Chondrocyte (in vitro differentiated cells): Measurements from ENCODE around the gene GPR132. TPM values are rescaled to one million over a fixed set of nuclear protein-coding genes. Genes with fewer than 3 reads are reported as not detected.

Experiments
- DNase-seq: peaks from one replicate; pipeline ENCODE4 v3.0.0; 2021; ENCODE audit warnings: mixed read lengths, low spot score
- H3K27ac Mint-ChIP-seq: one replicate; pipeline ENCODE4 v1.8.0; 2021; ENCODE audit warnings: mild to moderate bottlenecking, moderate library complexity, mixed read lengths; ENCODE audit not compliant: unreplicated experiment
- H3K27me3 Mint-ChIP-seq: 2 replicates; pipeline ENCODE4 v1.8.0; 2021; ENCODE audit warnings: low read depth, mixed read lengths
- H3K36me3 Mint-ChIP-seq: 2 replicates; pipeline ENCODE4 v1.8.0; 2021; ENCODE audit warnings: low read depth, mixed read lengths
- H3K4me1 Mint-ChIP-seq: 2 replicates; pipeline ENCODE4 v1.8.0; 2021; ENCODE audit warnings: low read depth, mild to moderate bottlenecking, mixed read lengths
- H3K4me3 Mint-ChIP-seq: one replicate; pipeline ENCODE4 v1.8.0; 2021; ENCODE audit warnings: mild to moderate bottlenecking, moderate library complexity, mixed read lengths; ENCODE audit not compliant: unreplicated experiment
- H3K9me3 Mint-ChIP-seq: 2 replicates; pipeline ENCODE4 v1.8.0; 2021; ENCODE audit warnings: low read depth, mixed read lengths
- CTCF ChIP-seq: fragments of 200-600 bp; sonication (generic); IDR thresholded peaks from 2 replicates; pipeline ENCODE4 v1.5.0; 2021; ENCODE audit warnings: antibody characterized with exemption, mild to moderate bottlenecking, moderate library complexity
- total RNA-seq: library from RNA; stranded (reverse); gene quantifications from 3 replicates; pipeline ENCODE4 v1.2.1, GENCODE V29; 2021

GPR132 gene
- total RNA-seq, 1 donor from 2014 or later, result 0.30 TPM

GRCh38 chr14:105022276-105022670 is 43.0 kb downstream of the GPR132 start:
- Mint-ChIP-seq H3K9me3 (no peaks in the 10 kb centered on the region), H3K4me1 (peaks cover 79% of the 10 kb centered on the region), H3K36me3 (no peaks in the 10 kb centered on the region), H3K27me3 (no peaks in the 10 kb centered on the region), H3K27ac (peak overlapping the region; percentile 98), H3K4me3 (peak overlapping the region; percentile 92)
- DNase-seq, result no peak
- TF ChIP-seq CTCF, result no peak

DNA sequence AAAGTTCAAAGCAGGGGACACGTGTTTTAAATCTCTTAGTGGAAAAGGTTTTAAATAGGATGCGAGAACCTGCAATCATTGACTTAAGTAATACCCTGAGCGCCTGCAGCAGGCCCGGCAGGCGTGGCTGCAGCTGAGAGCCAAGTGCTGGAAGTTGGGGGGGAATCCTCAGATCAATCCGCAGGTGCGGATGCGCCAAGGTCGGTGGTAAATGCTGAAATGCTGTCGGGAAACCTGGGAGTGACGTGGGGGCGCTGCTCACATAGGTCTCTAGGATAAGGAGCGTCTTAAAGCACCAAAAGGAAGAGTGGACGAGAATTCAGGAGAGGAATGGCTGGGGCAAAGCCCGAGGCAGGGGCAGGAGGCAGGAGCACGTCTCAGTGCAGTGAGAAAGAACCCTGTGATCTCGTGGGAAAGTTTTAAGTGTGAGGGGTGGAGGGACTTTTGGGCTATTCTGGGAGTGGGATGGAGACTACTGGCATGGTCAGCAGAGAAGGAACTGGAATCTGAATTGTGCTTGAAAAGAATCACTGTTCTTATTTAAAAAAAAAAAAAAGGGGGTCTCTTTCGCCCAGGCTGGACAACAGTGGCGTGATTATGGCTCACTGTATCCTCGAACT is 43.5 kb downstream of the GPR132 start:
- Mint-ChIP-seq H3K4me1 (peaks cover 80% of the 10 kb centered on the region), H3K36me3 (no peaks in the 10 kb centered on the region), H3K4me3 (peak overlapping the region; percentile 92), H3K27me3 (no peaks in the 10 kb centered on the region), H3K27ac (peak overlapping the region; percentile 95), H3K9me3 (no peaks in the 10 kb centered on the region)
- no peak for DNase-seq
- TF ChIP-seq CTCF, result peak; percentile 49

- Mint-ChIP-seq H3K27ac (peak within 1 kb of the TSS; percentile 95), H3K36me3 (peaks cover 2% of the 10 kb centered on the region), H3K4me1 (peaks cover 84% of the 10 kb centered on the region), H3K9me3 (no peaks in the 10 kb centered on the region), H3K4me3 (peak within 1 kb of the TSS; percentile 92), H3K27me3 (no peaks in the 10 kb centered on the region)
- TF ChIP-seq CTCF, result peak; percentile 43
- peak; percentile 99 for DNase-seq
Observed at GRCh38 chr14:105020815-105021655, 44.2 kb downstream of the GPR132 start, which contains the start of gene CDCA4. Gene CDCA4 (minus strand): TSS chr14:105021083. CDS start chr14:105011929, 9,154 bp downstream.

GRCh38 chr14:105019861-105020814 is 45.1 kb downstream of the GPR132 start:
- no peaks in the 10 kb centered on the region for H3K9me3 Mint-ChIP-seq
- H3K36me3 Mint-ChIP-seq, result peaks cover 2% of the 10 kb centered on the region
- peak overlapping the region; percentile 87 for H3K4me3 Mint-ChIP-seq
- DNase-seq, result no peak
- peaks cover 83% of the 10 kb centered on the region for H3K4me1 Mint-ChIP-seq
- H3K27me3 Mint-ChIP-seq, result no peaks in the 10 kb centered on the region
- TF ChIP-seq CTCF, result peak; percentile 50
- peak overlapping the region; percentile 91 for H3K27ac Mint-ChIP-seq
